Panc1 (cell line): Measurements from ENCODE around the gene PKP4.

Source experiments
- CTCF ChIP-seq: fragments of 450-650 bp; IDR thresholded peaks from 2 replicates; pipeline ENCODE4 v1.5.1; 2017; ENCODE audit warnings: mild to moderate bottlenecking
- TF ChIP-seq, protein P1 (sequence below), 2 experiments: IDR thresholded peaks; 2 replicates each; pipeline ENCODE4 v1.6.1; 2011 to 2012; ENCODE audit warnings: low read depth in 2 of 2, control low read depth in 1 of 2, low read length in 1 of 2, mild to moderate bottlenecking in 1 of 2, moderate library complexity in 1 of 2; ENCODE audit not compliant: insufficient read depth in 1 of 2

DNA sequence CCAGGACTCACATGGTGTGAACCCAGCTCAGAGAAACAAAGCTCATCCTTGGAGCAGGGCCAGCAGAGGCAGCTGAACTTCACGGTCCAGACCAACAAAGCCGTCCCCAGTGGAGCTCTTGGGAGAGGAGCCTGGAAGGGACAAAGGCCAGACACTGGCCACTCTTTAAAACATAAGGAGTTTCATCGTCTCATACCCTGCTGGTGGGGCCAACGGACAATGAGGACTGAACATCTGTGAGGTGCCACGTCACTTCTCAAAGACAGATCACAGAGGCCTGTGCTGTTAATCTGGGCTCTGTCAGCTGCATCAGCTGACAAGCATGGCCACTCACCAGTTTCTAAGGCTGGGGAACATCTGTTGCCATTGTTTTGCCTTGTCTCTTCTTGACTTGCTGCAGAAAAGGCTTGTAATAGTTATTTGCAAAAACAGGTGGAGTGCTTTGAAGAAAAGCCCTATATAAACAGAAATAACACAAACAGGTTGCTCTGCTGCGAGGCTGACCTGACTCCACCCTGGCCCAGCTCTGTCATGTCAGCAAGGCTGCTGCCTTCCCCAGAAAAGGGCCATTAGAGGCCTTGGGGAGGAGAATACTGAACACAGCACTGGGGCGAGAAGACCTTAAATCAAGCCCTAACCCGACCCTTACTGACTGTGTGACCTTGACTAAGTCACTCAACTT is 270.3 kb downstream of the PKP4 start:
- TF ChIP-seq CTCF, result no peak
- TF ChIP-seq, protein P1, sequence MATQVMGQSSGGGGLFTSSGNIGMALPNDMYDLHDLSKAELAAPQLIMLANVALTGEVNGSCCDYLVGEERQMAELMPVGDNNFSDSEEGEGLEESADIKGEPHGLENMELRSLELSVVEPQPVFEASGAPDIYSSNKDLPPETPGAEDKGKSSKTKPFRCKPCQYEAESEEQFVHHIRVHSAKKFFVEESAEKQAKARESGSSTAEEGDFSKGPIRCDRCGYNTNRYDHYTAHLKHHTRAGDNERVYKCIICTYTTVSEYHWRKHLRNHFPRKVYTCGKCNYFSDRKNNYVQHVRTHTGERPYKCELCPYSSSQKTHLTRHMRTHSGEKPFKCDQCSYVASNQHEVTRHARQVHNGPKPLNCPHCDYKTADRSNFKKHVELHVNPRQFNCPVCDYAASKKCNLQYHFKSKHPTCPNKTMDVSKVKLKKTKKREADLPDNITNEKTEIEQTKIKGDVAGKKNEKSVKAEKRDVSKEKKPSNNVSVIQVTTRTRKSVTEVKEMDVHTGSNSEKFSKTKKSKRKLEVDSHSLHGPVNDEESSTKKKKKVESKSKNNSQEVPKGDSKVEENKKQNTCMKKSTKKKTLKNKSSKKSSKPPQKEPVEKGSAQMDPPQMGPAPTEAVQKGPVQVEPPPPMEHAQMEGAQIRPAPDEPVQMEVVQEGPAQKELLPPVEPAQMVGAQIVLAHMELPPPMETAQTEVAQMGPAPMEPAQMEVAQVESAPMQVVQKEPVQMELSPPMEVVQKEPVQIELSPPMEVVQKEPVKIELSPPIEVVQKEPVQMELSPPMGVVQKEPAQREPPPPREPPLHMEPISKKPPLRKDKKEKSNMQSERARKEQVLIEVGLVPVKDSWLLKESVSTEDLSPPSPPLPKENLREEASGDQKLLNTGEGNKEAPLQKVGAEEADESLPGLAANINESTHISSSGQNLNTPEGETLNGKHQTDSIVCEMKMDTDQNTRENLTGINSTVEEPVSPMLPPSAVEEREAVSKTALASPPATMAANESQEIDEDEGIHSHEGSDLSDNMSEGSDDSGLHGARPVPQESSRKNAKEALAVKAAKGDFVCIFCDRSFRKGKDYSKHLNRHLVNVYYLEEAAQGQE (IDR thresholded peaks at IDR 0.05; ENCODE audit: insufficient read depth in 1 of 2, low read depth in 2 of 2, low read length in 1 of 2), result no peak
